KOPT-K1 (cell line): ENCODE results near the gene FES.
"Not testable (repeated sequence)": the region's sequence is repeated elsewhere in the genome, so short reads cannot be mapped to it uniquely, and the experiment has no call there.

Experiments
- H3K27ac ChIP-seq: fragments of 200-600 bp; sonication (generic); 2 replicates; pipeline ENCODE4 v1.5.1; 2016; ENCODE audit warnings: antibody characterized with exemption, mild to moderate bottlenecking, low read depth, low read length; ENCODE audit not compliant: poor library complexity, severe bottlenecking
- H3K36me3 ChIP-seq: fragments of 200-600 bp; sonication (generic); 2 replicates; pipeline ENCODE4 v1.5.1; 2017; ENCODE audit warnings: antibody characterized with exemption, mild to moderate bottlenecking, low read length, moderate library complexity; ENCODE audit not compliant: insufficient read depth
- H3K9me3 ChIP-seq: fragments of 200-600 bp; sonication (generic); 2 replicates; pipeline ENCODE4 v1.5.1; 2017; ENCODE audit warnings: antibody characterized with exemption, low read length, mild to moderate bottlenecking; ENCODE audit not compliant: insufficient read depth, poor library complexity, severe bottlenecking

FES gene

DNA sequence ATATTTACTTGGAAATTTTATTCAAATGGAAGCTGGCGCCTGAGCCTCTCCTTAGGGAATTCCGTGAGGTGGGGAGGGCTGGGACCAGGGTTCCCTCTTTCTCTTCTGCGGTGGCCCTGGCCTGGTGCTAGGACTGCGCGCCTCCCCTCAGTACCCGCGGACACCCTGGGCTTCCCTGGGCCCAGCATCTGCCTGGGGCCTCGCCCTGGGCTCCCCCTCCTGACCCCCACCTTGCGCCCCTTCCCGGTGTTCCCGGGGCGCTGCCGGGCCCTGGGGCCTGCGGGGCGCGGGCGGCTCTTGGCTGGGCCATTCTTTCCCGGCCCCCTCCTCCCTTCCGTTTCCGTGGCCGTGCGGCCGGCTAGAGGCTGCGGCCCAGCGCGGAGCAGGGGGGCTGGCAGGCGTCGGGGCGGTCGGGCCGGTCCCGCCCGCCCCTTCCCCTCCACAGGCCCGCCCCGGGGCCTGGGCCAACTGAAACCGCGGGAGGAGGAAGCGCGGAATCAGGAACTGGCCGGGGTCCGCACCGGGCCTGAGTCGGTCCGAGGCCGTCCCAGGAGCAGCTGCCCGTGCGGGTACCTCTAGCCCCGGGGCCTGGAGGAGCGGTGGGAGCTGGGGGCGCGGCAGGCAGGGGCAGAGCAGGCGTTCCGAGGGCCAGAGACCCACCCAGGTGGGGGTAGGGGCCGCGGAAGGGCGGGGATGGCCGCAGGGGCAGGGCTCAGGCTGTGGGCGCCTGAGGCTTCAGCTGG is at the start of gene FES:
FES (plus strand) TSS at position 529 of the 743 bp plus-strand sequence. CDS start 542 bp downstream, outside the sequence.
- H3K36me3 ChIP-seq: peaks cover 18% of the 10 kb centered on the region; the same call in 1 of the 2 replicates
- H3K9me3 ChIP-seq: no peaks in the 10 kb centered on the region
- H3K27ac ChIP-seq: no peak within 1 kb of the TSS

DNA sequence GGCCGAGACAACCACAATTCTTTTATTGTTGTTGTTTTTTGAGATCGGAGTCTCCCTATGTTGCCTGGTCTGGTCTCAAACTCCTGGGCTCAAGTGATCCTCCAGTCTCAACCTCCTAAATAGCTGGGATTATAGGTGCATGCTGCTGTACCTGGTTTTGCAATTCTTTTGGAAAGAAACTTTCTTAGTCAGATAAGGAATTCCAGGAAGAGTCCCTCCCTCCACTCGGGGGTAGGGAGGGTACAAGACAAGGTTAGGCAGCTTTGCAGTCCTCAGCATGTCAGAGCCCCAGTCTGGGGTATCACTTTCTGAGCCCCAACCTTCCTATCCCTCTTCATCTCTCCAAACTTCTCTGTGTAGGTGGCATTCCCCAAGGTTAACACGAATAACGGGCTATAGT is 49.7 kb upstream of the FES start:
- no peaks in the 10 kb centered on the region for H3K9me3 ChIP-seq
- no peaks in the 10 kb centered on the region for H3K36me3 ChIP-seq
- H3K27ac ChIP-seq: no peak overlapping the region

DNA sequence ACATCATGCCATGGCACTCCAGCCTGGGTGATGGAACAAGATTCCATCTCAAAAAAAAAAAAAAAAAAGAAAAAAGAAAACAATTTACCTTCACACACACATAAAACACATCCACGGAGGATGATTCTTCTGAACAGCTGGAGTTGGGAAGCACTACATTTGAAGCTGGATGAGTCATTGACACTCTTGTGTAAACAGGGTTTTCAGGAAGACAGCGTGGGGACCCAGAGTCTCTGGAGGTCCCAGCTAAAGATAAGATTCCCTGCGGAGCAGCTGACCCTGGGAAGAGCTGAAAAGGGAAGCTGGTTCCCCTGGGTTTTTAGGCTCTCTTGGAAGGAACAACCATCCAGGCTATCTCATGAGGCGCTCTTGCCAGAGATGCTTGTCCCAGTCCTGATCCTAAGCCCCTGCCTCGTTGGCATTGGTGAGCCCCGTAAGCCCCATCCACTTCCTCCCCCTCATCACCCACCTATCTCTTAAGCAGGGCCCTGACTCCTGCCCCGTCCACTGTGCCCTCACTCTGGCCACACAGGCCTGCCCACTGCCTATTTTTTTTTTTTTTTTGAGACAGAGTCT is 47.9 kb upstream of the FES start:
- Histone ChIP-seq H3K27ac (no peak overlapping the region), H3K36me3 (no peaks in the 10 kb centered on the region), H3K9me3 (no peaks in the 10 kb centered on the region)

DNA sequence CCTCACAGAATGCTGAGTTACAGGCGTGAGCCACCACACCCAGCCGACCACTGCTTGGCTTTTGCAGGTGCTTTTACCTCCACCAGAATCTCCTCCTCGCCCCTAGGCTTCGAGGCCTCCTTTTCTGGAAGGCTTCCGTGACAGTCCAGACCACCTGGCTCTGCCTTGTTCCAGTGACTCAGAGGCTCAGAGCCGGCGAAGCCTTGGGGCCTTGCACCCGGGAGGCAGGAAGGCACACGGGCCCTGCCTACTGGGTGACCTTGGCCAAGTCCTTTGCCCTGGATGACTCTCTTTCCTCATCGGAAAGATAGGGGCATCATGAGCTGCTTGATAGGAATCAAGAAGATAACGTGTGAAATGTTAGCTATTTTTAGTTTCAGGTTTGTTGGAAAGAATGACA is 47.2 kb upstream of the FES start:
- H3K27ac ChIP-seq: no peak overlapping the region
- H3K9me3 ChIP-seq: no peaks in the 10 kb centered on the region
- no peaks in the 10 kb centered on the region for H3K36me3 ChIP-seq

- H3K36me3 ChIP-seq: no peaks in the 10 kb centered on the region
- no peaks in the 10 kb centered on the region for H3K9me3 ChIP-seq
- peak overlapping the region; percentile 37 for H3K27ac ChIP-seq
Measured at GRCh38 chr15:90838139-90838538, 46.2 kb upstream of the FES start.

GRCh38 chr15:90838544-90838943 is 45.8 kb upstream of the FES start:
- Histone ChIP-seq H3K36me3 (no peaks in the 10 kb centered on the region), H3K9me3 (no peaks in the 10 kb centered on the region), H3K27ac (no peak overlapping the region)

DNA sequence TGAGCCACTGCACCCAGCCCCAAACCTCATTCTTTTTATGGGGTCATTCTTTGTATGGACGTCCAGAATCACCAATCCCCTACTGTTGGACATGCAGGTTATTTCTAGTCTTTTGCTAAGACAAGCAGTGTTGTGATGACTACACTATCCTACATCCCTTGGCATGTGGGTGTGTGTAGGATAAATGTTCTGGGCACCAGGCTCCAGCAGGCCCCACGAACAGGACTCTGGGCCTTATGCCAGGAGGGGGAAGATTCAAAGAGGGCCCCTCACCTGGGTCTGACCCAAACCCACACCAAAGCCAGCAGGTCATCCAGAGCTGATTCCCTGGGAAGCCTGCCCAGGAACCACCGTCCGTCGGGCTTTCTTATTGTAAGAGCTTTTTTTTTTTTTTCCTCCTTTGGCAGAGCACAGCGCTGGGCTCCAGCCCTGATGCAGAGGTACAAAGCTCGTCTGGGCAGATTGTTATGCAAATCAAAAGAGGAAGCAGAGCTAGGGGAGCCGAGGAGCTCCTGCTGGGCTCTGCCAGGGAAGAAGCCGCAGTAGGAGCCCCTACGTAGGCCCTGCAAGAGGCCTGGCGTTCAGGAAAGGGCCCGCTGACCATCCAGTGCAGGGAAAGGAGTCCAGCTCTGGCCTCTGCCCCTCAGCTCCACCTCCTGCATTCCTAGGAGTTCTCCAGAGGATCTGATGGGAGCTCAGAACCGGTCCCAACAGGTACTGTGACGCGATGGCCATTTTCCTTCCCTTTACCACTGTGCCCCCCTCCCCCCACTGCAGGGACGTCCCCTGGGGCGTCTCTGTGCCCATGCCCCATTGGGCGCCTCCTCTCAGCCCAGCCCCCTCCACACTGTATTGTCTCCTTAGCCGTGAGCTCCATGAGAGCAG is 44.9 kb upstream of the FES start:
- no peak overlapping the region for H3K27ac ChIP-seq

GRCh38 chr15:90840157-90840855 is 44.0 kb upstream of the FES start:
- H3K36me3 ChIP-seq: no peaks in the 10 kb centered on the region
- H3K27ac ChIP-seq: no peak overlapping the region
- H3K9me3 ChIP-seq: no peaks in the 10 kb centered on the region

More for the DNA sequence above, 44.9 kb upstream of the FES start:
- Histone ChIP-seq H3K36me3 (no peaks in the 10 kb centered on the region), H3K9me3 (no peaks in the 10 kb centered on the region)

GRCh38 chr15:90840954-90841353 is 43.4 kb upstream of the FES start:
- no peaks in the 10 kb centered on the region for H3K9me3 ChIP-seq
- no peaks in the 10 kb centered on the region for H3K36me3 ChIP-seq
- H3K27ac ChIP-seq: no peak overlapping the region

GRCh38 chr15:90844696-90845095 is 39.6 kb upstream of the FES start:
- no peaks in the 10 kb centered on the region for H3K36me3 ChIP-seq
- H3K9me3 ChIP-seq: no peaks in the 10 kb centered on the region
- H3K27ac ChIP-seq: no peak overlapping the region

DNA sequence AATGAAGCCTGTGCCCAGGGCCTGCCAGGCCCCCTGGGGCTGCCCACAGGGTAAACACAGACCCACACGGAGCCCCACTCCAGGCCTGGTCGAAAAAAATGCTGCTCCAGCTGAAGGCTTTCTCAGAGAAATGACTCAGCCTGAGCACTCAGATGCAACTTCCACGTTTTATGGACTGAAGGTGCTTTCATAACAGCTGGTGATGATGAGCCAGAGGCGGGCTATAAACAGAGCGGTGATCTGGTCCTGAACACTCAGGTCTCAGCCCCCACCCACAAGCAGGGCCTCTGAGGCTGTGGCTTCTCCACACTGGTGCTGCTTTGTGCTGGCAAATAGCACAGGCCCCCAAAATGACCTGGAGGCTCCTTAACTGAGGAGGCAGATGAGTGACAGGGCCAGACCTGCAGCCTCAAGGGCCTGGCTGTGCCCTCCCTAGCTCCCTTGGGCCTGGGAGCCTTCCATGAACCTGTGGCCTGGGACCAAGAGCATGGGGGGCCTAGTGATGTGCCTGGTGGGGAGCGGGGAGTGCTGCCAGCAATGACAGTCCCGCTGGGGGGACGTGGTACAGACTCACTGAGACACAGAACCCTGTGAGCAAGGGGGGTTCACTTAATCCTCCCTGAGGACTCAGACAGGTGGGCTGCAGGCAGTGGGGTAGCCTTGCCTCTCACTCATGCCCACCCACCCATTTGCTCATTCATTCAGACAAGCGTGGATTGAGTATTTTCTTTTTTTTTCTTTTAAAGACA is 38.9 kb upstream of the FES start:
- Histone ChIP-seq H3K27ac (no peak overlapping the region), H3K9me3 (no peaks in the 10 kb centered on the region), H3K36me3 (no peaks in the 10 kb centered on the region)

- not testable (repeated sequence) for H3K36me3 ChIP-seq, H3K27ac ChIP-seq, H3K9me3 ChIP-seq
Measured at GRCh38 chr15:90849424-90849823, 34.9 kb upstream of the FES start.

GRCh38 chr15:90851114-90851513 is 33.2 kb upstream of the FES start:
- no peak overlapping the region for H3K27ac ChIP-seq
- H3K9me3 ChIP-seq: no peaks in the 10 kb centered on the region
- H3K36me3 ChIP-seq: no peaks in the 10 kb centered on the region

- Histone ChIP-seq H3K36me3 (no peaks in the 10 kb centered on the region), H3K27ac (no peak overlapping the region), H3K9me3 (no peaks in the 10 kb centered on the region)
Measured at GRCh38 chr15:90851940-90852339, 32.4 kb upstream of the FES start.
